MG63 (cell line): Measurements from ENCODE around the gene ACOT13. TPM values are rescaled to one million over a fixed set of nuclear protein-coding genes. Genes with fewer than 3 reads are reported as not detected.
"Not testable (repeated sequence)": the region's sequence is repeated elsewhere in the genome, so short reads cannot be mapped to it uniquely, and the experiment has no call there.

Experiments used
- DNase-seq: peaks from one replicate; pipeline ENCODE4 v3.0.0-alpha.2; 2020
- H3K27me3 ChIP-seq: fragments of 250-450 bp; sonication (Bioruptor Pico); 2 replicates; pipeline ENCODE4 v1.5.1; 2020; ENCODE audit warnings: mild to moderate bottlenecking, moderate library complexity
- H3K36me3 ChIP-seq: fragments of 250-450 bp; sonication (Bioruptor Pico); 2 replicates; pipeline ENCODE4 v1.5.1; 2020; ENCODE audit warnings: mild to moderate bottlenecking, moderate library complexity
- H3K4me3 ChIP-seq: fragments of 250-450 bp; sonication (Bioruptor Pico); 2 replicates; pipeline ENCODE4 v1.5.1; 2020; ENCODE audit warnings: mild to moderate bottlenecking, moderate library complexity
- H3K9me3 ChIP-seq: fragments of 250-450 bp; sonication (Bioruptor Pico); 2 replicates; pipeline ENCODE4 v1.5.1; 2020; ENCODE audit warnings: mild to moderate bottlenecking, moderate library complexity
- total RNA-seq: library from RNA; depleted of rRNA; stranded (reverse); fragments of >200 nt; shearing (Covaris generic); gene quantifications from 2 replicates; pipeline ENCODE4 v1.2.3, GENCODE V29; 2014; ENCODE audit warnings: low replicate concordance

The ACOT13 gene
- total RNA-seq, 1 experiment from 2014 or later: 3.7 TPM

DNA sequence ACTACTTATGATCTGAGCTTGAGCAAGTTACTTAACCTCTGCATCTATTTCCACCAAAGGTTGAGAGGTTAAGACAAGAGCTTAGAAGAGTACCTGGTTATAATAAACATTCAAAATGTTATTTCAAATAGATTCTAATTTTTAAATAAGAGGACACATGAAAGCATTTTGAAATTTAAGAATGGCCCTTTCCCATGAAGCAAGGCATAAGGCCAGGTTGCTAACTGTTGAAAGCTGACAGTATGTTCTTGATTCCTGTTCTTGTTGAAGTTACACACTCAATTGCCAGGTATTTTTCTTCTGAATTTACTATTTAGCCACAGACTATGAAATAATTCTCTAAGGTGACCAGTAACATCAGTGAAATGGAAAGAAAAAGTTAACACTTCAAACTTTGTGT lies 37.6 kb downstream of the ACOT13 start:
- H3K4me3 ChIP-seq: no peak overlapping the region
- no peaks in the 10 kb centered on the region for H3K27me3 ChIP-seq
- peaks cover 52% of the 10 kb centered on the region for H3K36me3 ChIP-seq
- no peak for DNase-seq
- no peaks in the 10 kb centered on the region for H3K9me3 ChIP-seq

DNA sequence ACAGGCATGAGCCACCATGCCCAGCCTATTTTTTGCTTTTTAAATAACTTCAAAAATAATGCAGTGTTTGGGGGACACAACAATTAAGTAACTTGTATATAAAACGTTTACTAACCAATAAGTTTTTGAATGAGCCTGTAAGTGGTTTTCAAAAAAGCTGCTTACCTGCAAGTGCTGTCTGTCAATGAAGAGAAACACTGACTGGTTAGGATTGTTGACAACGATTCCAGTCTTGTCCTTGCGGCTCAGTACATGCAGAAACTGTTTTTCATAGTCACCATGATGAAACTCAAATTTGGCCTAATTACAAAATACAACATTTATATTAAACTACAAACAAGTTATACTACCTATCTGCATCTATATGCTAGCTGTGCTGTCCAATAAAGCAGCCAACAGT lies 41.7 kb downstream of the ACOT13 start:
- Histone ChIP-seq H3K4me3 (no peak overlapping the region), H3K36me3 (peaks cover 71% of the 10 kb centered on the region), H3K27me3 (no peaks in the 10 kb centered on the region), H3K9me3 (no peaks in the 10 kb centered on the region)
- DNase-seq: no peak

DNA sequence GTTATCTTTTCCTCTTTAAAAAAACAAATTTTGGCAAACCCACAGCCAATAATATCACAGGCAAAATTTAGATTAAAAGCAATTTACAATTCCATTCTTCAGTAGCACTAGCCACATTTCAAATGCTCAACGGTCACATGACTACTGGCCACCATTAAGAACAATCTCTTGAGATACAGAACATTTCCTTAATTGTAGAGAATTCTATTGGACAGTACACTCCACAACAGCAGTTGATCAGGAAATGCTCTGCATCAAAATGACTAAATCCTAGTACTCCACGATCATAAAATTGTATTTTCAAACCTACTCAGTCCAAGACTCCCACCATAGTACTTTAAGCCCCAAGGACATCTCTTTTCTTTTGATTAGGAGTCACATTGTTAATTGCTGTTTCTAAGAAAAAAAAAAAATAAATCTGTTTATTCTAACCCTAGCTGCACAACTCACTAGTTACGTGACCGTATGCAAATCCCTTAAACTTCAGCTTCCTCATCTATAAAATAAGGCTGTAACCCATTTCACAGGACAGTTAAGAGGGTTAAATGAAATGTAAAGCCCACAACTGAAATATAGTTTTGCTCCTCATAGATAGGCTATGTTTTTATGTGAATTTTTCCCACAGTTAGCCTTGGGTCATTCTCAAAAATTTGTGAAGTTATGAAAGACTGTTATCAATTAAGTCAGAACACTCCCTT lies 42.3 kb downstream of the ACOT13 start:
- Histone ChIP-seq H3K27me3 (no peaks in the 10 kb centered on the region), H3K9me3 (no peaks in the 10 kb centered on the region), H3K4me3 (no peak overlapping the region), H3K36me3 (peaks cover 71% of the 10 kb centered on the region)
- no peak for DNase-seq

DNA sequence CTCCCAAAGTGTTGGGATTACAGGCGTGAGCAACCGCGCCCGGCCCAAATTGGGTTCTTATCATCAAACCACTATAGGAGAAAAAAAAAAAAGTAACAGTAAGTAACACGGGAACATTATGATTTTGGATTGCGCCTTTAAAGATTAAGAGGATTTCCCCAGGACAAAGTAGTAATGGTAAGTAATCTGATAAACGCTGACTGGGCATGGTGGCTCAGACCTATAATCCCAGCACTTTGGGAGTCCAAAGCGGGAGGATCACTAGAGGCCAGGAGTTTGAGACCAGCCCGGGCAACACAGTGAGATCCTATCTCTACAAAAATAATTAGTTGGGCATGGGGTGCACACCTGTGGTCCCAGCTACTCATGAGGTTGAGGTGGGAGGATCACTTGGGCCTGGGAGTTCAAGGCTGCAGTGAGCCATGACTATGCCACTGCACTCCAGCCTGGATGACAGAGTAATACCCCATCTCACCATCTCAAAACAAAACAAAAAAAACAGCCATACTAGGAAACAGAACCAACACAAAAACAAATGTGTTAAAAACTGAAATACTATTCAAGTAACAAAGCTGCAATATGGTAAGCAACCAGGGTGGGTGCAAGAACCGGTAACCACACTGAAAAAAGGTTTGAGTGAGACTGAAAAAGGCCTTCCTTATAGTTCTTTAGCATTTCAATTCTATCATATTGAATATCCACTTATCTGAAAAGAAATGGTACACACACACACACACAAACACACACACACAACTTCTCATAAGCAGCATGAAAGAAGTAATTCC lies 43.8 kb downstream of the ACOT13 start:
- Histone ChIP-seq H3K27me3 (no peaks in the 10 kb centered on the region), H3K4me3 (no peak overlapping the region), H3K9me3 (no peaks in the 10 kb centered on the region), H3K36me3 (peaks cover 77% of the 10 kb centered on the region)
- DNase-seq: no peak

DNA sequence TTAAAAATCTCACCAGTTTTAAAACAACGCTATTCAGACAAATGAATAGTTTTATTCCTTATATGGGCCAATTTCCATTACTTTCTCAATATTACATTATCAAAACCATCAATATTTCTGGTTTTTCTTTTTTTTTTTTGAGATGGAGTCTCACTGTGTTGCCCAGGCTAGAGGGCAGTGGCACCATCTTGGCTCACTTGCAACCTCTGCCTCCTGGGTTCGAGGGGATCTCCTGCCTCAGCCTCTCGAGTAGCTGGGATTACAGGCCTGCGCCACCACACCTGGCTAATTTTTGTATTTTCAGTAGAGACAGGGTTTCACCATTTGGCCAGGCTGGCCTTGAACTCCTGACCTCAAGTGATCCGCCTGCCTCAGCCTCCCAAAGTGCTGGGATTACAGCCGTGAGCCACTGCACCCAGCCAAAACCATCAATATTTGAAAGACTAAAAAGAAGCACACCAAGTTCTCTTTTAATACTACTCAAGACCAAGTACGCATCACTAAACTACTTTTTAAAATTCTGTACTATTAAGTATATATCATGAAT lies 49.8 kb downstream of the ACOT13 start:
- H3K27me3 ChIP-seq, H3K9me3 ChIP-seq, DNase-seq, H3K4me3 ChIP-seq: not testable (repeated sequence)
- peaks cover 66% of the 10 kb centered on the region for H3K36me3 ChIP-seq

DNA sequence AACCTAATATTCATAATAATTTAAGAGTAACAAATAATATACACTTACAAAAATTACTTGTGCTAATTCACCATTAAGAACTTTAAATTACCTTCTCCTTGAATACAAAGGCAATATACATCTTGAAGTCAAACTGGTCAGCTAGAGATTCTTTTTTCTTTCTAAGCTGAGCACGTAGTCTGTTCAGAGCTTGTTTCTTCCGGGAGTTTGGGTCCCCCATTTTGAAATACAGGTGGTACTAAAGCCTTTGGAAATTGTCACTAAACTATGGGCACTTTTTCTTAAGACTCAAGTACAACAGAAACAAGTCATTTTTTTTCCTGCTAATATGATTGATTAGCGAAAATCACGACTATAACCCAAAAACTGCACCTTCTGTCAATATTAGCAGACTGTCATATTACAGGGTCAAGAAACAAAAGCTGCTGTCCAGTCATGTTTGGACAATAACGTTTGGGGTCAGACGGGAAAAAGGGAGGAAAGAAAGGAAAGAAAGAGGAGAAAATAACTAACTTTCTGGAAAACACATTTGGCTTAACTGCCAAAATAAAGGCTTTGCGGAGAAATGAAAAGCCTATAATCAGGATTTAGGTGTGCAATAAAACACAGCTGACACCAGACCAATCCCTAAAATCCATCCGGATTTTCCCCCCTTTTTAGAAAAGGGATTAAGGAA lies 51.7 kb downstream of the ACOT13 start:
- H3K27me3 ChIP-seq: no peaks in the 10 kb centered on the region
- H3K4me3 ChIP-seq: peak overlapping the region; percentile 87
- H3K9me3 ChIP-seq: no peaks in the 10 kb centered on the region
- H3K36me3 ChIP-seq: peaks cover 53% of the 10 kb centered on the region
- no peak for DNase-seq

DNA sequence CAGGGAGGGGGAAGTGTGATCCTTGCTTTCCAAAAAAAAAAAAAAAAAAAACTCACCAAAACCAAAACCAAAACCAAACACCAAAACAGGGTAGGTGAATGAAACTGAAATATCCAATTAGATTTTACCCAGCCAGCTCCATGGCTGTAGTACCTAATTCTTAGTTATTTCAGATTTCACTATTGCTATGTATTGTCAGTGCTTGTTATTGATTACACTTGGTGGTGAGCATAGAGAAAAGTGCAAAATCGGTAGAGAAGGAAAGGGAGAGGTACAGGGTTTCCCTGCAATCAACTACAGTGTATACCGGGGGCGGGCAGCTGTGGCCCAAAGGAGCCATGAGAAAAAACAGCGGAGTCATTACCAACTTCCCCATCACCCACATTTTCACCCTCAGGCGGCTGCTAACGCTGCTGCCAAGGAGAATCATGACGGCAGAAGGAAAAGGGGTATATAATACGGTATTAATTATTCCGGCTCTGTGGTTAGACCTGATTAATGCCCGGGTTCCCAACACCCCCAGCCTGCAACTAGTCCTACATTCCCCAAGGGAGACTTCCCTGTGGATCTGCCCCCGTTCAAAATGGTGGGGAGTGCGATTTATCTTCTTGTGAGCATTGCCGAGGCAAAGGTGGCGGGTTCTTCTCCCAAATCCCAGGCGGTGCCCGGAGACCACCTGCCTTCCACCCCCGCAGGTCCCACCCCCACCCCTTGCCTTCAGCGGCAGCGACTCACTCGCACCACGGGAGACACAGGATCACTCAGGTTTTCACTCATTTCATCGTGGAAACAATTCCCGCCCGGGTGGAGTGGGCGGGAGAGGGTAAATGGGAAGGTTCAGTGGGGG lies 52.5 kb downstream of the ACOT13 start, which contains the start of gene C6orf62:
TSS of gene C6orf62 (minus strand) at position 30 of the 847 bp plus-strand sequence. CDS start 486 bp downstream, outside the sequence.
- Histone ChIP-seq H3K36me3 (peaks cover 46% of the 10 kb centered on the region), H3K27me3 (no peaks in the 10 kb centered on the region), H3K4me3 (peak within 1 kb of the TSS; percentile 87), H3K9me3 (no peaks in the 10 kb centered on the region)
- no peak for DNase-seq

DNA sequence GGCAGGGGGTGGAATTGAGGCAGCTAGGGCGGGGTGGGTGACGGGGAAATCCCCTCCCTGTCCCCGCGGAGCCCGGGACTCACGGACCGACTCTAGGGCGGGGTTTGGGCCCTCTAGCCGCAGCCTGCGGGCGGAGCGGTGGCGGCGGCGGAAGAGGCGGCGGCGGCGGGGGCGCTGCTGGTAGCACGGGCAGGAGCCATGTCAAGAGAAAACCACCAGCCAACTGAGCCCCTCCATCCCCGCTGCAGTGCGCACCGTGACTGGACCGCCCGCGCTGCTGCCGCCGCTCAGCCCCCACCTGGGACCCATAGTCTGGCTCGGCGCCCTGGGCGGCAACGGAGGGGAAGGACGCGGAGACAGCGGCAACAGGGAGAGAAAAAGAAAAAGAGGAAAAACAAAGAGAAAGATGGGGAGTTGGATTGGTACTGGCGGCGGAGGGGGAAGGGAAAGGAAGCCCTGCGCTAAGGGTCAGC lies 53.3 kb downstream of the ACOT13 start:
- peak overlapping the region; percentile 87 for H3K4me3 ChIP-seq

DNA sequence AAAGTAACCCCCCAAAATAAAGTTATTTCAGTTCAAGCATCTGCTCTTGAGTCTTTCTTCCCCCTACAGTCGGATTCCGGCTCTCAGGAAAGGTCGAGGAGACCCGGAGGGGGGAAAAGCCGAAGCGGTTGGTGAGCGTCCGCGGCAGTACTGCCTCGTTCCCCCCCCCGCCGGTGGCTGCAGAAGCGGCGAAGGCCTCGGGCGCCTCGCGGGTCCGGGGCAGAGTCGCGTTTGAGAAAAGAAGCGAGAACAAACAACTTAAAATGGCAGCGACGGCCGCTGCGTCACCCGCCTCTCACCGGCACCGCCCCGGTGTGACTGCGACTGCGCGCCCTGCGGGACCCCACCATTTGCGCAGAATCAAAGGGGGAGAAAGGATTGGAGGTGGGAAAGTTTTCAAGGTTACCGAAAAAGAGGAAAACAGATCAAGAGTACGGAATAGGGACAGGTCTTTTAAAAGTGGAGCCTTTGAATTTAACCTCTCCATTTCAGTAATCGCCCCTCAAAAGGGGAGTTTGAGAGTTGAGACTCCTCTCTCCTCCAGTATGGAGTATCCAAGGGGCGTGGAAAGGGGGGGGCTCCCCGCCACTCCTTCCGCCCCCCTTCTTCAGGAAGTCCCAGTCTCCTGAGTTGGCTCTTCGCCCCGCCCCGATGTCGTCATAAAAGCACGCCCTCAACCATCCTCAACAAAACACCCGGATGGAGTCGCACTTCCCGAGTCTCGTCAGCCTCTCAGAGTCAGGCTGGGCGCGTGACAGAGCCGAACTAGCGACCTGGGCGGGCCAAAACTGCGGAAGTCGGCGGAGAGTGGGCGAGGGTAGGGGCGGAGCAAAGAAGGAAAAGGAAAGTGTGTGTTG lies 54.0 kb downstream of the ACOT13 start:
- DNase-seq: peak; percentile 98
- Histone ChIP-seq H3K36me3 (peaks cover 33% of the 10 kb centered on the region), H3K4me3 (peak overlapping the region; percentile 87), H3K27me3 (no peaks in the 10 kb centered on the region), H3K9me3 (no peaks in the 10 kb centered on the region)

More for the DNA sequence above, 53.3 kb downstream of the ACOT13 start:
- DNase-seq: peak; percentile 41
- H3K9me3 ChIP-seq: no peaks in the 10 kb centered on the region
- H3K27me3 ChIP-seq: no peaks in the 10 kb centered on the region
- H3K36me3 ChIP-seq: peaks cover 38% of the 10 kb centered on the region

DNA sequence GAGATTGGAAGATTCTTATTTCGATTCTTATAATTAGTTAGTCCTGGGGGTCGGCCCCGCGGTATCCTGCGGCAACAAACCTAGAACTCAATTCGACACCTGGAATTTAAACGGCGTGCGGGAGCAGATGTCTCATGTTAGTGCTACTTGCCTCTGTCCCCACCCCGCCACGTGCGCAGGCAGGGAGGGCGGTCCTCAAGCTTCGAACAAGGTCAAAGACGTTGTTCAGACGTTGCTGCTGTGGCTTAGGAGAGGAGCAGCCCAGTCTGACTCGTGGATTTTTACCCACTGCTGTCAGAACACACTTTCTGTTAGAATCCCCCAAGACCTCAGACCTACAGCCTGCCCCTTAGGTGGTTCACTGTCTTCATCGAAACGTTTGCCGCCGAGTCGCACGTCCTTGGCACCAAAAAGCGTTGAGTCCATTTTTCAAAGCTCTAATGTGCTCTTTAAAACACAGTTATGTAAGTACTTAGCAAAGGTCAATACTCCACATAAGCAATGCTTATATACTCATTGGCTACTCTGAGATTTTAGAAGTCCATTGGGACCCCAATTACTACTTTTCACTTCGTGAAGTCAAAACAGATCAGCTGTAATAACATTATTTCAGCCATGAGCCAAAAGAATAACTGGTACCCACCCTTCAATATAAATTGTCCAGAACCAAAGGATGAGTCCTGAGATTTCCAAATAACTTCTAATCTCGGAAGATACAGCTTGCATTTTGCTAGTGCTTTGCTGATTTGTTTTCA lies 54.8 kb downstream of the ACOT13 start:
- no peak for DNase-seq
- Histone ChIP-seq H3K9me3 (no peaks in the 10 kb centered on the region), H3K36me3 (peaks cover 27% of the 10 kb centered on the region), H3K4me3 (peak overlapping the region; percentile 87), H3K27me3 (no peaks in the 10 kb centered on the region)

DNA sequence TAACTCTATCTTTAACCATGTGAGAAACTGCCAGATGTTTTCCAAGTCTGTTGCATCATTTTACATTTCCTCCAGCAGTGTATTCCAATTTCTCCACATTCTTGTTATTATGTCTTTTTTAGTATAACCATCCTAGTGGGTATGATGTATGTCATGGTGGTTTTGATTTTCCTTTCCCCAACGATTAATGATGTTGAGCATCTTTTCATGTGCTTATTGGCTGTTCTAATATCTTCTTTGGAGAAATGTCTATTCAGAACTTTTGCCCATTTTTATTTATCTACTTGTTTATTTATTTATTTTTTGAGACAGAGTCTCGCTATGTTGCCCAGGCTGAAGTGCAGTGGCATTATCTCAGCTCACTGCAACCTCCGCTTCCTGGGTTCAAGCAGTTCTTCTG lies 56.4 kb downstream of the ACOT13 start:
- no peak overlapping the region for H3K4me3 ChIP-seq
- no peak for DNase-seq
- H3K27me3 ChIP-seq: no peaks in the 10 kb centered on the region
- peaks cover 10% of the 10 kb centered on the region for H3K36me3 ChIP-seq
- H3K9me3 ChIP-seq: no peaks in the 10 kb centered on the region

DNA sequence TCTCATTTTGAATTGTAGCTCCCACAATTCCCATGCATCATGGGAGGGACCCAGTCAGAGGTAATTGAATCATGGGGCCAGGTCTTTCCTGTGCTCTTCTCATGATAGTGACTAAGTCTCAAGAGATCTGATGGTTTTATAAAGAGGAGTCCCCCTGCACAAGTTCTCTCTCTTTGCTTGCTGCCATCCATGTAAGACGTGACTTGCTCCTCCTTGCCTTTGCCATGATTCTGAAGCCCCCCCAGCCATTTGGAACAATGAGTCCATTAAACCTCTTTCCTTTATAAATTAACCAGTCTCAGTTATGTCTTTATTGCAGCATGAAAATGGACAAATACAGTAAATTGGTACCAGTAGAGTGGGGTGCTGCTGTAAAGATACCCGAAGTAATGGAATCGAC lies 63.8 kb downstream of the ACOT13 start:
- DNase-seq, H3K27me3 ChIP-seq, H3K4me3 ChIP-seq, H3K36me3 ChIP-seq, H3K9me3 ChIP-seq: not testable (repeated sequence)

DNA sequence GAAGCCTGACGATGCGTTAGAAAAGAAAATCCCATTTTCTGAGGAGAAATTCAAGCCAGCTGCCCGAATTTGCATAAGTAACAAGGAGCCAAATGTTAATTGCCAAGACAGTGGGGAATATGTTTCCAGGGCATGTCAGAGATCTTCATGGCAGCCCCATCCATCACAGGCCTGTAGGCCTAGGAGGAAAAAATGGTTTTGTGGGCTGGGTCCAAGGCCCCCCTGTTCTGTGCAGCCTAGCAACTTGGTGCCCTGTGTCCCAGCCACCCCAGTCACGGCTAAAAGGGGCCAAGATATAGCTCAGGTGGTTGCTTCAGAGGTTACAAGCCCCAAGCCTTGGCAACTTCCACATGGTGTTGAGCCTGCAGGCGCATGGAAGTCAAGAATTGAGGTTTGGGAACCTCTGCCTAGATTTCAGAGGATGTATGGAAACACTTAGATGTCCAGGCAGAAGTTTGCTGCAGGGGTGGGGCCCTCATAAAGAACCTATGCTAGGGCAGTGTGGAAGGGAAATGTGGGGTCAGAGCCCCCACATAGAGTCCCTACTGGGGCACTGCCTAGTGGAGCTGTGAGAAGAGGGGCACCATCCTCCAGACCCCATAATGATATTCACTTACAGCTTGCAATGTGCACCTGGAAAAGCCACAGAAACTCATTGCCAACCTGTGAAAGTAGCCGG lies 64.7 kb downstream of the ACOT13 start:
- not testable (repeated sequence) for H3K36me3 ChIP-seq, H3K4me3 ChIP-seq, H3K9me3 ChIP-seq, DNase-seq, H3K27me3 ChIP-seq

DNA sequence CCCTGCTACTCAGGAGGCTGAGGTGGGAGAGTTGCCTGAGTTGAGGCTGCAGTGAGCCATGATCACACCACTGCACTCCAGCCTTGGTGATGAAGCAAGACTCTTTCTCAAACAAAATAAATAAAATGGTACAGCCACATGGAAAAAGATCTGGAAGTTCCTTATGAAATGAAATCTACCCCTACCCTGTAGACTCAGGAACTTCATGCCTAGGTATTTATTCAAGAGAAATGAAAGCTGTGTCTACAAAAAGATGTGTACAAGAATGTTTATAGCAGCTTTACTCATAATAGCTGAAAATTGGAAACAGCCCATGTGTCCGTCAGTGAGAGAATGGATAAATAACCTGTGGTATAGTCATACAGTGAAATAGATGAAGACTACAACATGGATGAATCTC lies 67.3 kb downstream of the ACOT13 start:
- Histone ChIP-seq H3K9me3 (no peaks in the 10 kb centered on the region), H3K36me3 (no peaks in the 10 kb centered on the region), H3K27me3 (no peaks in the 10 kb centered on the region), H3K4me3 (no peak overlapping the region)
- DNase-seq: no peak
